HG03045 (cell line): ENCODE data around the gene RRP1.

Source experiments
- ATAC-seq: cut with Tn5 transposase; IDR thresholded peaks from one replicate; pipeline ENCODE4 v1.9.1; 2021; ENCODE audit warnings: mild to moderate bottlenecking, moderate library complexity; ENCODE audit not compliant: unreplicated experiment

The RRP1 gene, protein sequence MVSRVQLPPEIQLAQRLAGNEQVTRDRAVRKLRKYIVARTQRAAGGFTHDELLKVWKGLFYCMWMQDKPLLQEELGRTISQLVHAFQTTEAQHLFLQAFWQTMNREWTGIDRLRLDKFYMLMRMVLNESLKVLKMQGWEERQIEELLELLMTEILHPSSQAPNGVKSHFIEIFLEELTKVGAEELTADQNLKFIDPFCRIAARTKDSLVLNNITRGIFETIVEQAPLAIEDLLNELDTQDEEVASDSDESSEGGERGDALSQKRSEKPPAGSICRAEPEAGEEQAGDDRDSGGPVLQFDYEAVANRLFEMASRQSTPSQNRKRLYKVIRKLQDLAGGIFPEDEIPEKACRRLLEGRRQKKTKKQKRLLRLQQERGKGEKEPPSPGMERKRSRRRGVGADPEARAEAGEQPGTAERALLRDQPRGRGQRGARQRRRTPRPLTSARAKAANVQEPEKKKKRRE

GRCh38 chr21:43789276-43790009, at the start of gene RRP1:
Gene RRP1, plus strand, starts transcription at chr21:43789577. Its CDS starts 53 bp downstream, at chr21:43789630.
- ATAC-seq = peak; percentile 82

- no peak for ATAC-seq
These were observed 49.5 kb upstream of the RRP1 start for GRCh38 chr21:43739621-43740435.

- no peak for ATAC-seq
These were observed 48.8 kb upstream of the RRP1 start for GRCh38 chr21:43740497-43741156.

DNA sequence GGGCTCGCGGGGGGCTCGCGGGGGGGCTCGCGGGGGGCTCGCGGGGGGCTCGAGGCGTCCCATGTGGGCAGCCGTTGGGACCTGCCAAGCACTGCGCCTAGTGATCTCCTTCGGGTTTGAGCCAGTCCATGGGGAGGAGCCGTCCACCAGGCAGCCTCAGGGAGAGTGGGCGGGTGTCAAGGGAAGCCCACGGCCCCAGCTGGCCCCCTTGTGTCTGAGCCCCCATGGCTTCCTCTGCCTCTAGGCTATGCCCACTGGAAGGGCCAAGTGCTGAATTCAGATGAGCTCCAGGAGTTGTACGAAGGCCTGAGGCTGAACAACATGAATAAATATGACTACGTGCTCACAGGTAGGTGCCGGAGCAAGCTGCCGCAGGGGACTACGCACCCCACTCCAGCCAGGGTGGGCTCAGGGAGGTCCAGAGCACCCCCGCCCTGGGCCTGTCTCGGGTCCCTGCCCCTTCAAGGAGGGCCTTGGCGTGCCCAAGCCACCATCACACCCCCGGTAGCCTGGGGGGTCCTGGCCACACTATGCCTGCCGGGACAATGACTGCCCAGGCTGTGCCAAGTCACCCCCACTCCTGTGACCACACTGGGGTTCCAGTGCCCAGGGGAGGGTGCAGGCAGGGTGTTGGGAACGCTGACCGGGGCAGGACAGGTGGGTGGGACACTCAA, 47.8 kb upstream of the RRP1 start:
- no peak for ATAC-seq

- no peak for ATAC-seq
These were observed 45.4 kb upstream of the RRP1 start for GRCh38 chr21:43743947-43744346.

- ATAC-seq = no peak
These were observed 44.7 kb upstream of the RRP1 start for GRCh38 chr21:43744725-43745124.

- ATAC-seq = no peak
These were observed 43.4 kb upstream of the RRP1 start for GRCh38 chr21:43745772-43746517.

- no peak for ATAC-seq
These were observed 40.8 kb upstream of the RRP1 start for GRCh38 chr21:43748622-43749021.

- no peak for ATAC-seq
These were observed 39.6 kb upstream of the RRP1 start for GRCh38 chr21:43749651-43750262.

DNA sequence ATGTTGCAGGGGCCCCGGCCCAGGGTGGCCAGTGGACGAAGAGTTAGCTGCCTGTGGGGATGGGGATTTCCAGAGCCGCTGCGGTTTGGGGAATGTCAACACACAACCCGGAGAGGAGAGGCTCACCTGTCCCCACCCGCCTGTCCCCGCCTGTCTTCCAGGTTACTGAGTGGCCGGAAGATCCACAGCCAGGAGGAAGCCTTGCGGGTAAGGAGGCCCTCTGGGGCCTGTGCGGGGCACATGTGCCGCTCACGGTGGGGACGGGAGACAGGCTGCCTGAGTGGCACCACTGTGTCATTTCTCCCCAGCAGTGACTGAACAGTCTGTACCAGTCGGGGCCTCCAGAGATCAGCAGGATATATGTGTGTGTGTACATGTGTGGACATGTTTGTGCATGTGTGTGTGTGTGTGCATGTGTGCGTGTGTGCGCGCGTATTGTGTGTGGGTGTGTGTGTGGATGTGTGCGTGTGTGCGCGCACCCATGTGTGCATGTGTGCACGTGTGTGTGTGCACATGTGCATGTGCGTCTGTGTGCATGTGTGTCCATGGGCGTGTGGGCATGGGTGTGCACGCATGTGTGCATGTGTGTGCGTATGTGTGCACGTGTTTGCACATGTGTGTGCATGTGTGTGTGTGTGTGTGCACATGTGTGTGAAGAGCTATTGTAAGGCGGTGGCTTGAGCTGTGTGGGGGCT, 38.9 kb upstream of the RRP1 start:
- ATAC-seq = no peak

- ATAC-seq = no peak
These were observed 37.3 kb upstream of the RRP1 start for GRCh38 chr21:43751955-43752591.

DNA sequence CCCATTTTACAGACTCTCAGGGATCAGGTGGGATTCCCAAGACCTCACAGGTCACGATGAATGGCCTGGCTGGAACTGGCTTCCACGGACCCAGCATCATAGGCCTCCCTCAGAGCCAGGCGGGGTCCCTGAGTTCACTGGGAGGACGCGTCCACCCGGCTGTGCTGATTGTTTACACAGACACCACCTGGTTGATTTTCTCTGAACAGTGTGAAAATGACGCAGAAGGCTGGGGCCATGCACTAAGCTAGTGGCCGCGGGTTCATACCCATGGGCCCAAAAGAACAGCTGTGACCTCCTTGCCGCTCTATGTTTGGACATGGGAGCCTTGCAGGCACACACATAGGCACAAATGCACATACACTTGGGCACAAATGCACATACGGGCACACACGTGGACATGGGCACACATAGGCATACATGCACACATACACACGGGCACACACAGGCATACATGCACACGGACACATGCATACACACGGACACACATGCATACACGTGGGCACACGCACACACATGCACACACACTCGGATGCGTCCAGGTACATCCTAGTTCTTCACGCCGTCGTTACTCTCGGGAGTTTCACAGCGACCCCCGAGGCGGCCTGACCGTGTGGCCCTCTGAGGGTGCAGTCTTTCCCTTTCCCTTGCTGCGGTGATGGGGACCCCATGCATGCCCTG, 36.5 kb upstream of the RRP1 start:
- ATAC-seq = no peak

DNA sequence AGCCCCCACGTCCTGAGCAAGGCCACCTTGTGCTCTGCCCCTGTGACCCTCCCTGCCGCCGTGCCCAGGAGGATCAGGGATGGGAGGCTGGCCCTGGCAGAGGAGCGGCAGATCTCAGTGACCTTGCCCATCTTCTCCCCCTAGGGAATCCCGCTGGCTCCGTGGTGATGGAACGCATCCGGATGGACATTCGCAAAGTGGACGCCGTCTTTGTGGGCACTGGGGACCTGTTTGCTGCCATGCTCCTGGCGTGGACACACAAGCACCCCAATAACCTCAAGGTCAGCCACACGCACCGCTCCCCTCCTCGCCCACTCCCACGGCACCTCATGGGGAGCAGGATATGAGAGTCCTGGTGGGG, 36.0 kb upstream of the RRP1 start:
- ATAC-seq = no peak

DNA sequence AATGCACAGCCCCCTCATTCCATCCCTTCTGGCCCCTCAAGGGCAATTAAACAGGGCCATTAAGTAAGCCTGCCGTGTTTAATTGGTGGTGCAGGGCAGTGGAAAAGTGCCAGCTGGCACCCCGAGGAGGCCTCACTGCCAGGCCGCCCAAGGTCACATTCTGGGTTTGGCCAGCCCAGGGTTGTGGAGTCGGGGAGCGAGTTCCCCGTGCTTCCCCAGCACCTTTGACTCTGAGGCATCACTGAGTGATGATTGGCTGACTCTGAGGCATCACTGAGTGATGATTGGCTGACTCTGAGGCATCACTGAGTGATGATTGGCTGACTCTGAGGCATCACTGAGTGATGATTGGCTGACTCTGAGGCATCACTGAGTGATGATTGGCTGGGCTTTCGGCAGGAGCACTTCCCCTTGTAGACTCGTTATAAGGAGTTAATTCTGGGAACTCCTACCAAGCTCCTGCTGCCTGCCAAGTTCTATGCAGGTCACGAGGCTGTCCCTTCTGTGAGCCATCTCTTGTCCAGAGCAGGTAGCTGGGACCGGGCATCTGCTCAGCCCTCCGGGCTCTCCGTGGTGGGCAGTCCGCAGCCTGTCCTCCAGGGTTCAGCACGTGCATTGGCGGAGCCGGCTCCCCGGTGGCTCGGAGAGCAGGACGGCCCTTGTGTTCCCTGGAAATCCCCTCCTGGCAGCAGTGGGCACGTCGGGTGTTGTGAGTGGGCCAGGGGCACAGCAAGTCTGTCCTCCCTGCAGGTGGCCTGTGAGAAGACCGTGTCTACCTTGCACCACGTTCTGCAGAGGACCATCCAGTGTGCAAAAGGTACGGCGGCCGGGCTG, 34.2 kb upstream of the RRP1 start:
- no peak for ATAC-seq

DNA sequence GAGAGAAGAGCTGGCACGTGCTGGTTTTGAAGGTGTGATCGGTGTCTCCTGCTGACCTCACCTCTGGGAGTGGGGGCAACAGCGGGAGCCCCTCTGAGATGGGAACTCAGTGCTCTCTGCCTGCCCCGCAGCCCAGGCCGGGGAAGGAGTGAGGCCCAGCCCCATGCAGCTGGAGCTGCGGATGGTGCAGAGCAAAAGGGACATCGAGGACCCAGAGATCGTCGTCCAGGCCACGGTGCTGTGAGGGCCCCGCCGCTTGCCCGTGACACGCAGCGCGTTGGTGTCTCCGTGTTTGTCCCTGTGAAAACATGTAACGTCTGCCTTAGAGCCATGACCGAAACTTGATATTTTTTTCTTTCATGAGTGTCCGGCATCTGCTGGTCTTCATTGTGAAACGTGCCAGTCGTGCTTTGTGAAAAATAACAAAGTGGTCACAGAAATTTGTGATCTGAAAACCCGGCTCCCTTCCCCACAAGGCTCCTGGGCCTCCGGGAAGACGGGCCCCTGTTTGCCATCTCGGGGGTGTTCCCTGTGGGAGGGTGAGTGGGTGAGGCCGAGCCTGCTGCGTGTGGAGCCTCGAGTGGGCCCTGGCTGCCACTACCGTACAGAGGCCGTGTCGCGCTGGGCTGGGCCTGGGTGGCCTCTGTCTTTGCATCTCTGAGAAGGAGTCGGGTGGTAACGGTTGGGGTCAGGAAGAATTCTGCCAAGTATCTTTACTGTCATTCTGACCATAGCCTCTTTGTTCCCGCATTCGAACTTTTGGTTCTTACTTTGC, 33.4 kb upstream of the RRP1 start:
- ATAC-seq = no peak

DNA sequence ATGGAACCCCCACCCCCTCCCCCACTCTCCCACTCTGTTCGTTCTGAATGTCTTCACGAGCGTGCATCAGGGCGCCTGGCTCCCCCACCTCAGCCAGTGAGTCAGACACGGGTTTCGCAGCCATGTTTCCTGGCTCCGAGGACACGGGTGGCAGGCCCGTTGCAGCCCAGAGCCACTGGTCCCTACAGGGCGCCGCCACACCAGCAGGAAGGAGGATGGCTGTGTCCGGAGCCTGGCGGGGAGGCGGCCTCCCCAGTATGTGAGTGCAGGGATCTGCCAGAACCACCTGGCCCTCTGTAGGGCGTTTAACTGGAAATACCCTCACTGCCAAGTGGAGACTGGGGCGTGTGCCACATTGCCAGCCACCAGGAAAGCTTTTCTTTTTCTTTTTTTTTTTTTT, 31.8 kb upstream of the RRP1 start:
- no peak for ATAC-seq
